K562 (cell line): Measurements from ENCODE around the gene HK1.

Experiments used
- CREB1 ChIP-seq, 2 experiments: sonication (generic) in 1 of 2; formaldehyde crosslinking in 1 of 2; IDR thresholded peaks; 2 replicates each; pipeline versions ENCODE4 v1.6.1 to v1.8.0; 2012 to 2022; ENCODE audit warnings: inconsistent platforms in 1 of 2, mild to moderate bottlenecking in 1 of 2, missing genetic modification reagents in 1 of 2, moderate library complexity in 1 of 2
- FIP1L1 ChIP-seq: fragments of 200-400 bp; formaldehyde crosslinking; IDR thresholded peaks from 2 replicates; pipeline ENCODE4 v1.6.1; 2018; ENCODE audit warnings: mild to moderate bottlenecking, low read depth, low read length; ENCODE audit not compliant: poor library complexity, severe bottlenecking
- GMEB1 ChIP-seq: fragments of 250-450 bp; sonication (Bioruptor Pico); IDR thresholded peaks from 2 replicates; pipeline ENCODE4 v1.4.0; 2020; ENCODE audit warnings: mild to moderate bottlenecking
- HMG20B ChIP-seq: fragments of 250-450 bp; sonication (Bioruptor Pico); IDR thresholded peaks from 2 replicates; pipeline ENCODE4 v1.5.0; 2021; ENCODE audit warnings: mild to moderate bottlenecking
- PHF21A ChIP-seq: fragments of 450-650 bp; IDR thresholded peaks from 2 replicates; pipeline ENCODE4 v1.6.1; 2017; ENCODE audit warnings: low read depth, borderline replicate concordance
- POLR2A ChIP-seq: fragments of 450-650 bp; conservative IDR thresholded peaks from 2 replicates; pipeline ENCODE4 v1.6.1; 2016
- TAF1 ChIP-seq: IDR thresholded peaks from 2 replicates; pipeline ENCODE4 v1.6.1; 2011; ENCODE audit warnings: mild to moderate bottlenecking, low read length, moderate library complexity; ENCODE audit not compliant: insufficient read depth, control insufficient read depth, severe bottlenecking; ENCODE audit errors: extremely low read depth
- TEAD4 ChIP-seq, 2 experiments: sonication (generic) in 1 of 2; formaldehyde crosslinking in 1 of 2; IDR thresholded peaks; 2 replicates each; pipeline versions ENCODE4 v1.6.1 to v1.8.0; 2012 to 2022; ENCODE audit warnings: borderline replicate concordance in 1 of 2, inconsistent platforms in 1 of 2, low read length in 1 of 2, mild to moderate bottlenecking in 1 of 2, missing genetic modification reagents in 1 of 2
- TSHZ1 ChIP-seq: fragments of 250-450 bp; sonication (Bioruptor Pico); IDR thresholded peaks from 2 replicates; pipeline ENCODE4 v1.4.0; 2020; ENCODE audit warnings: mild to moderate bottlenecking, moderate library complexity
- ZNF561 ChIP-seq: fragments of 450-650 bp; formaldehyde crosslinking; conservative IDR thresholded peaks from 2 replicates; pipeline ENCODE4 v1.4.0; 2020; ENCODE audit warnings: mild to moderate bottlenecking, moderate library complexity
- TF ChIP-seq, protein P1 (sequence below): sonication (generic); formaldehyde crosslinking; IDR thresholded peaks from 2 replicates; pipeline ENCODE4 v1.8.0; 2022; ENCODE audit warnings: mild to moderate bottlenecking, missing genetic modification reagents
- TF ChIP-seq, protein P2 (sequence below), 3 experiments: IDR thresholded peaks in 2 of 3; conservative IDR thresholded peaks in 1 of 3; 2 replicates each; pipeline ENCODE4 v1.5.1; 2011 to 2012; ENCODE audit warnings: low read length in 3 of 3, mild to moderate bottlenecking in 3 of 3, control low read depth in 2 of 3, improper control_type of control experiment in 1 of 3, inconsistent platforms in 1 of 3, low read depth in 1 of 3, mixed read lengths in 1 of 3, moderate library complexity in 1 of 3; ENCODE audit not compliant: insufficient read depth in 2 of 3
- TF ChIP-seq, protein P3 (sequence below): sonication (generic); formaldehyde crosslinking; IDR thresholded peaks from 2 replicates; pipeline ENCODE4 v1.8.1; 2023; ENCODE audit warnings: mild to moderate bottlenecking, missing genetic modification reagents
- TF ChIP-seq, protein P4 (sequence below): fragments of 250-450 bp; sonication (Bioruptor Pico); IDR thresholded peaks from 2 replicates; pipeline ENCODE4 v1.5.0; 2021; ENCODE audit warnings: mild to moderate bottlenecking, moderate library complexity

DNA sequence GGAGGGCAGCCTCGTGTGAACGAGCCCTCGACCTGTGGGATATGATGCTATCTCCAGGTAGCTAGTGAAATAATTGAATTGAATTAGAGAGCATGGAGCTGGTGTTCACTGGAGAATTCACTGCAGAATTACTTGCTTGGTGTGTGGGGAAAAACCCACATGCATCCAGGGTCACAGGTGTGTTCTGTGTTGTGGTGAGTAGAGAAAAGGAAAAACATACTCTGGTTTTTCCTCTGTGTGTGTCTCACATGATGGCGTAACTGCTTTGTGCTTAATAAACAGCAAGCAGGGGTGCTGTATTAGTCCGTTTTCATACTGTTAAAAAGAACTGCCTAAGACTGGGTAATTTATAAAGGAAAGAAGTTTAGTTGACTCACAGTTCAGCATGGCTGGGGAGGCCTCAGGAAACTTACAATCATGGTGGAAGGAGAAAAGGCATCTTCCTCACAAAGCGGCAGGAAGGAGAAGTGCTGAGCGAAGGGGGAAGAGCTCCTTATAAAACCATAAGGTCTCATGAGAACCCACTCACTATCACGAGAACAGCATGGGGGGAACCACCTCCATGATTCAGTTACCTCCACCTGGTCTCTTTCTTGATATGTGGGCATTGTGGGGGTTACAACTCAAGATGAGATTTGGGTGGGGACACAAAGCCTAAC, 75.8 kb downstream of the HK1 start:
- TF ChIP-seq, protein P1, sequence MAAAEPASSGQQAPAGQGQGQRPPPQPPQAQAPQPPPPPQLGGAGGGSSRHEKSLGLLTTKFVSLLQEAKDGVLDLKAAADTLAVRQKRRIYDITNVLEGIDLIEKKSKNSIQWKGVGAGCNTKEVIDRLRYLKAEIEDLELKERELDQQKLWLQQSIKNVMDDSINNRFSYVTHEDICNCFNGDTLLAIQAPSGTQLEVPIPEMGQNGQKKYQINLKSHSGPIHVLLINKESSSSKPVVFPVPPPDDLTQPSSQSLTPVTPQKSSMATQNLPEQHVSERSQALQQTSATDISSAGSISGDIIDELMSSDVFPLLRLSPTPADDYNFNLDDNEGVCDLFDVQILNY: no peak
- TF ChIP-seq PHF21A: no peak
- TF ChIP-seq TAF1: no peak
- TF ChIP-seq, protein P2, sequence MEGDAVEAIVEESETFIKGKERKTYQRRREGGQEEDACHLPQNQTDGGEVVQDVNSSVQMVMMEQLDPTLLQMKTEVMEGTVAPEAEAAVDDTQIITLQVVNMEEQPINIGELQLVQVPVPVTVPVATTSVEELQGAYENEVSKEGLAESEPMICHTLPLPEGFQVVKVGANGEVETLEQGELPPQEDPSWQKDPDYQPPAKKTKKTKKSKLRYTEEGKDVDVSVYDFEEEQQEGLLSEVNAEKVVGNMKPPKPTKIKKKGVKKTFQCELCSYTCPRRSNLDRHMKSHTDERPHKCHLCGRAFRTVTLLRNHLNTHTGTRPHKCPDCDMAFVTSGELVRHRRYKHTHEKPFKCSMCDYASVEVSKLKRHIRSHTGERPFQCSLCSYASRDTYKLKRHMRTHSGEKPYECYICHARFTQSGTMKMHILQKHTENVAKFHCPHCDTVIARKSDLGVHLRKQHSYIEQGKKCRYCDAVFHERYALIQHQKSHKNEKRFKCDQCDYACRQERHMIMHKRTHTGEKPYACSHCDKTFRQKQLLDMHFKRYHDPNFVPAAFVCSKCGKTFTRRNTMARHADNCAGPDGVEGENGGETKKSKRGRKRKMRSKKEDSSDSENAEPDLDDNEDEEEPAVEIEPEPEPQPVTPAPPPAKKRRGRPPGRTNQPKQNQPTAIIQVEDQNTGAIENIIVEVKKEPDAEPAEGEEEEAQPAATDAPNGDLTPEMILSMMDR (IDR thresholded peaks at IDR 0.05 in 2 of 3, conservative IDR thresholded peaks at IDR 0.05 in 1 of 3; ENCODE audit: insufficient read depth in 2 of 3, low read depth in 1 of 3, low read length in 3 of 3): no peak
- no peak for TF ChIP-seq CREB1 (IDR thresholded peaks at IDR 0.05)
- TF ChIP-seq CREB1 (CRISPR knock-in tag; IDR thresholded peaks at IDR 0.05): no peak
- TF ChIP-seq FIP1L1: no peak
- TF ChIP-seq, protein P3, sequence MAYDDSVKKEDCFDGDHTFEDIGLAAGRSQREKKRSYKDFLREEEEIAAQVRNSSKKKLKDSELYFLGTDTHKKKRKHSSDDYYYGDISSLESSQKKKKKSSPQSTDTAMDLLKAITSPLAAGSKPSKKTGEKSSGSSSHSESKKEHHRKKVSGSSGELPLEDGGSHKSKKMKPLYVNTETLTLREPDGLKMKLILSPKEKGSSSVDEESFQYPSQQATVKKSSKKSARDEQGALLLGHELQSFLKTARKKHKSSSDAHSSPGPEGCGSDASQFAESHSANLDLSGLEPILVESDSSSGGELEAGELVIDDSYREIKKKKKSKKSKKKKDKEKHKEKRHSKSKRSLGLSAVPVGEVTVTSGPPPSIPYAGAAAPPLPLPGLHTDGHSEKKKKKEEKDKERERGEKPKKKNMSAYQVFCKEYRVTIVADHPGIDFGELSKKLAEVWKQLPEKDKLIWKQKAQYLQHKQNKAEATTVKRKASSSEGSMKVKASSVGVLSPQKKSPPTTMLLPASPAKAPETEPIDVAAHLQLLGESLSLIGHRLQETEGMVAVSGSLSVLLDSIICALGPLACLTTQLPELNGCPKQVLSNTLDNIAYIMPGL (CRISPR knock-in tag): no peak
- no peak for TF ChIP-seq ZNF561 (CRISPR knock-in tag)
- TF ChIP-seq TEAD4 (IDR thresholded peaks at IDR 0.05; ENCODE audit: low read length): no peak
- TF ChIP-seq TEAD4 (CRISPR knock-in tag; IDR thresholded peaks at IDR 0.05; ENCODE audit: borderline replicate concordance): no peak
- TF ChIP-seq, protein P4, sequence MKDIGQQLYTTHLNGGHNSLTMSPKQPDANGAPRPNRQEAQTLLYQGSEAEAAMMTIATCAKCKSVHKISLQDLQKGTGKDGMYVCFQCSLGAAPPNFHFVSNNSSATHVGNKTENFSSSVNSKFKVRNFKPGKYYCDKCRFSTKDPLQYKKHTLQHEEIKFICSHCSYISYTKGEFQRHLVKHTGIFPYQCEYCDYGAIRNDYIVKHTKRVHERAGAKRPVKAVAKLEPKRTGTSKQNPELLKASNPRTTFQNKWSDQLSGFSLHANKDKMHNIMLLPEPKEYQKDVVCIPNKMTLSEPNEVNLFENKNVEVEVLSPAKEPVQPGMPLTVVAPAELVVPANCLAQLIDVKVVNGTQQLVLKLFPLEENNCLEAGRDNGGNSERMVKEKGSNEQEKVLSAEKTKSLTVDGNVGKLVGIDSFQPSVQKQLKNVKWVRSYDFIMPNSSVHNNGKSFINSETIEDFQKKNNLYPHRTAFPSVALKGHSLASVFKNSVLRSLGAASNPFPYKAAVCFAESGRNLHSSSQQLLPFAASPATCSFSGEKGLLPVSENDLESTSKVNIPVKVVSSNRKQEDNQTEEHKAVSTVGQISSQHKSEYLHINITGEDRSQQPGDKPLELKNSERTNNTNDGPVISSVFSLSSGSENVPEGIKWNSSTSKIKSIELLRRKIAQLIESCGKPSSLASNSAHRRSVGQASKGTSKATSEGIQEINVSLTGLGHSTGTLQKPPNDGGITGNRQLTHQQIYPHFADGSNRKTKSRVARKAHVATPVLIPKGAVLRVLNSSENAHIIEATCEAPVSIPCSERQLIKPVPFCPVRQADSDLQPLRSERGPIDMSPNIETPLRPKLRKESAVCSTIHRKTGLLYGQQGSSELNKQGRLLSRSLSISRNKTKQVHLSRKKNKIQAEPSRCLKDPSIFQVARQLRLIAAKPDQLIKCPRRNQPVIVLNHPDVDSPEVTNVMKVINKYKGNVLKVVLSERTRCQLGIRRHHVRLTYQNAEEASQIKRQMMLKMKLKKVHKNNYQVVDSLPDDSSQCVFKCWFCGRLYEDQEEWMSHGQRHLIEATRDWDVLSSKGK: no peak
- TF ChIP-seq TSHZ1 (CRISPR knock-in tag): no peak
- TF ChIP-seq HMG20B (CRISPR knock-in tag): no peak
- TF ChIP-seq POLR2A: no peak
- no peak for TF ChIP-seq GMEB1 (CRISPR knock-in tag)
